Stimulated activated CD8-positive, alpha-beta memory T cell treated with anti-CD3 and anti-CD28 coated beads, Interleukin-12 subunit alpha, Interleukin-12 subunit beta, amount 100 ng/mL, for 1 hour (primary cell): ENCODE data around the gene PLPPR1.
"Not testable (repeated sequence)": the region's sequence is repeated elsewhere in the genome, so short reads cannot be mapped to it uniquely, and the experiment has no call there.

ENCODE experiments used
- DNase-seq: peaks from one replicate; pipeline ENCODE4 v3.0.0-alpha.2; 2020; ENCODE audit warnings: low read depth

PLPPR1 gene

GRCh38 chr9:101028346-101029314 lies at the start of gene PLPPR1:
Gene PLPPR1, plus strand, starts transcription at chr9:101028727.
- no peak for DNase-seq

- DNase-seq = no peak
Measured at GRCh38 chr9:100989731-100990130, 38.8 kb upstream of the PLPPR1 start.

GRCh38 chr9:100990605-100991381 lies 37.7 kb upstream of the PLPPR1 start:
- no peak for DNase-seq

GRCh38 chr9:100992632-100993031 lies 35.9 kb upstream of the PLPPR1 start:
- DNase-seq = no peak

GRCh38 chr9:100999906-101000544 lies 28.5 kb upstream of the PLPPR1 start:
- no peak for DNase-seq

GRCh38 chr9:101005246-101005645 lies 23.3 kb upstream of the PLPPR1 start:
- DNase-seq = no peak

- no peak for DNase-seq
Measured at GRCh38 chr9:101014566-101014965, 14.0 kb upstream of the PLPPR1 start.

- DNase-seq = no peak
Measured at GRCh38 chr9:101018467-101018866, 10.1 kb upstream of the PLPPR1 start.

GRCh38 chr9:101022704-101023103 lies 5.8 kb upstream of the PLPPR1 start:
- DNase-seq = no peak

- no peak for DNase-seq
Measured at GRCh38 chr9:101025940-101026339, 2.6 kb upstream of the PLPPR1 start.

- DNase-seq = no peak
Measured at GRCh38 chr9:101026824-101027223, 1.7 kb upstream of the PLPPR1 start.

GRCh38 chr9:101027236-101027635 lies 1.3 kb upstream of the PLPPR1 start:
- no peak for DNase-seq

- DNase-seq = no peak
Measured at GRCh38 chr9:101027733-101028345, 688 bp upstream of the PLPPR1 start.

GRCh38 chr9:101029315-101030085 lies 973 bp downstream of the PLPPR1 start:
- DNase-seq = no peak

- no peak for DNase-seq
Measured at GRCh38 chr9:101030086-101030391, 1.5 kb downstream of the PLPPR1 start.

- DNase-seq = no peak
Measured at GRCh38 chr9:101032426-101032825, 3.9 kb downstream of the PLPPR1 start.

GRCh38 chr9:101034222-101034621 lies 5.7 kb downstream of the PLPPR1 start:
- no peak for DNase-seq

GRCh38 chr9:101035098-101035497 lies 6.6 kb downstream of the PLPPR1 start:
- no peak for DNase-seq

- DNase-seq = no peak
Measured at GRCh38 chr9:101037430-101037829, 8.9 kb downstream of the PLPPR1 start.

GRCh38 chr9:101038488-101038887 lies 10.0 kb downstream of the PLPPR1 start:
- DNase-seq = no peak

- not testable (repeated sequence) for DNase-seq
Measured at GRCh38 chr9:101039581-101039980, 11.1 kb downstream of the PLPPR1 start.
